ENCODE data around the gene CPT1C.

- TF ChIP-seq CTCF (IDR thresholded peaks at IDR 0.05): no peak
- peak in 1 of 2 donors; percentile 86 for TF ChIP-seq POLR2A (IDR thresholded peaks at IDR 0.05)
These were observed 13.6 kb upstream of the CPT1C start, which contains the start of gene PRMT1 for GRCh38 chr19:49677231-49677900.
